Activated CD4-positive, alpha-beta T cell treated with anti-CD3 and anti-CD28 coated beads, Interleukin-10, Interleukin-2, amounts not matched to agents 100 ng/mL and 50 ng/mL, durations not matched to agents 16 hours and 8 hours (primary cell): ENCODE results near the gene HS6ST1.

Experiments used
- DNase-seq: peaks from one replicate; pipeline ENCODE4 v3.0.0-alpha.2; 2020

Gene HS6ST1

GRCh38 chr2:128318776-128319464 is at the start of gene HS6ST1:
Gene HS6ST1, minus strand, starts transcription at chr2:128318868. Its CDS starts 305 bp downstream, at chr2:128318563.
- peak; percentile 89 for DNase-seq

GRCh38 chr2:128367601-128368359 is 49.1 kb upstream of the HS6ST1 start:
- no peak for DNase-seq

- DNase-seq, result no peak
These were observed 48.2 kb upstream of the HS6ST1 start for GRCh38 chr2:128366713-128367511.

- no peak for DNase-seq
These were observed 46.7 kb upstream of the HS6ST1 start for GRCh38 chr2:128365217-128365905.

GRCh38 chr2:128364441-128364911 is 45.8 kb upstream of the HS6ST1 start:
- DNase-seq, result no peak

- DNase-seq, result no peak
These were observed 45.3 kb upstream of the HS6ST1 start for GRCh38 chr2:128363934-128364361.

- no peak for DNase-seq
These were observed 44.2 kb upstream of the HS6ST1 start for GRCh38 chr2:128362889-128363228.

GRCh38 chr2:128362176-128362888 is 43.7 kb upstream of the HS6ST1 start:
- DNase-seq, result no peak

GRCh38 chr2:128361376-128362131 is 42.9 kb upstream of the HS6ST1 start:
- DNase-seq, result no peak

- DNase-seq, result no peak
These were observed 42.0 kb upstream of the HS6ST1 start for GRCh38 chr2:128360711-128361110.

- DNase-seq, result no peak
These were observed 41.2 kb upstream of the HS6ST1 start for GRCh38 chr2:128359841-128360240.

- DNase-seq, result no peak
These were observed 40.5 kb upstream of the HS6ST1 start for GRCh38 chr2:128358941-128359731.

GRCh38 chr2:128357506-128358370 is 39.1 kb upstream of the HS6ST1 start:
- no peak for DNase-seq

- no peak for DNase-seq
These were observed 37.5 kb upstream of the HS6ST1 start for GRCh38 chr2:128356127-128356526.

GRCh38 chr2:128354726-128355470 is 36.2 kb upstream of the HS6ST1 start:
- no peak for DNase-seq

- no peak for DNase-seq
These were observed 35.5 kb upstream of the HS6ST1 start for GRCh38 chr2:128354161-128354560.

- DNase-seq, result no peak
These were observed 32.1 kb upstream of the HS6ST1 start for GRCh38 chr2:128350736-128351135.

GRCh38 chr2:128348701-128349100 is 30.0 kb upstream of the HS6ST1 start:
- DNase-seq, result no peak
